Measurements from ENCODE around the gene BBIP1. TPM values are rescaled to one million over a fixed set of nuclear protein-coding genes. Genes with fewer than 3 reads are reported as not detected.

Gene BBIP1
- total and polyA plus RNA-seq, 10 of the 15 experiments (the other 5 are each of a cell fraction or from before 2014, with no cell fraction given), result 13.8 to 40.8 (median 31.3) TPM

GRCh38 chr10:110957606-110958005, 38.6 kb upstream of the BBIP1 start:
- Histone ChIP-seq H3K4me1 (ENCODE audit: control insufficient read depth, insufficient read depth, low read length) (peaks cover 3% of the 10 kb centered on the region; the same call in 1 of the 2 replicates), H4K20me1 (ENCODE audit: control insufficient read depth, insufficient read depth) (no peaks in the 10 kb centered on the region), H3K79me2 (ENCODE audit: control insufficient read depth, insufficient read depth, low read length) (peaks cover 75% of the 10 kb centered on the region), H3K9ac (ENCODE audit: control insufficient read depth, insufficient read depth, low read length) (no peak overlapping the region), H3K27me3 (replicated peaks in 1 of 2; ENCODE audit: control insufficient read depth in 2 of 2, insufficient read depth in 2 of 2, low read length in 1 of 2) (no peaks in the 10 kb centered on the region), H3K4me2 (ENCODE audit: control insufficient read depth, insufficient read depth) (no peak overlapping the region), H3K9me3 (replicated peaks; ENCODE audit: control insufficient read depth, insufficient read depth, low read length) (no peaks in the 10 kb centered on the region; the same call in 1 of the 3 replicates), H3K4me3 (no peak overlapping the region), H2AFZ (ENCODE audit: control insufficient read depth, low read depth, low read length) (no peak overlapping the region), H3K27ac (ENCODE audit: control insufficient read depth, insufficient read depth) (no peak overlapping the region), H3K36me3 (ENCODE audit: control insufficient read depth in 2 of 2, insufficient read depth in 2 of 2, low read length in 1 of 2) (no peaks in the 10 kb centered on the region; a peak in 2 of 4 replicates)
- SMC1A ChIA-PET (ENCODE audit: uncharacterized antibody, unreplicated experiment), result interaction anchor here (0.6 to 1.9 kb wide), 4 partner anchors 13 to 149 kb away, joined by 3 to 8 read pairs (median 4); no protein-coding TSS in a partner anchor
- POLR2A ChIA-PET, result interaction anchor here (0.6 kb wide), 1 partner anchor 82 kb away, joined by 4 read pairs; no protein-coding TSS in a partner anchor
- DNase-seq (ENCODE audit: low read depth, low spot score), result no peak
- RAD21 ChIA-PET (ENCODE audit: unreplicated experiment), result interaction anchor here (0.9 to 1.7 kb wide), 2 partner anchors 21 to 38 kb away, joined by 3 to 5 read pairs; partner anchors contain the start of genes BBIP1 and SHOC2
- no peak for TF ChIP-seq DPF2 (IDR thresholded peaks at IDR 0.05)
- no peak for FAIRE-seq
- no TSS peak for BruUV-seq (replicated peaks)
- intact Hi-C loops (cut with micrococcal nuclease; ENCODE audit: unreplicated experiment) (no loop called here), in situ Hi-C loops (cut with MboI) (no loop called here)
- no peak for ATAC-seq
- 97% methylated on average over 1 of the region's 1 CpG for WGBS (ENCODE audit: insufficient coverage, insufficient replicate concordance, low lambda C conversion rate, missing lambda C conversion rate)
- CTCF ChIA-PET, result interaction anchor here (1.4 kb wide), 2 partner anchors 22 to 44 kb away, joined by 3 to 4 read pairs; no protein-coding TSS in a partner anchor

DNA sequence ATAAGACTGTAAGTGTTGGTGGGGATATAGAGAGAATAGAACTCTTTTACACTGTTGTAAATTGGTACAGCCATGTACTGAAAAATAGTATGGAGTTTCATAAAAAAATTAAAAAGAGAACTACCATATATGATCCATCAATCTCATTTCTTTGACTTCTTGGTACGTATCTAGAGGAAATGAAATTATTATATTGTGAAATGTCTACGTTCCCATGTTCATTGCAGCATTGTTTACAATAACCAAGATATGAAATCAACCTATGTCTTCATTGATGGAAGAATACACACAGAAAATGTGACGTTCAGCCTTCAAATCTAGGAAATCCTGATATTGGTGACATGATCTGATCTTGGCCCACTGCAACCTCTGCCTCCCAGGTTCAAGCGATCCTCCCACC, 32.4 kb upstream of the BBIP1 start:
- no peak overlapping the region for H3K4me3 ChIP-seq
- WGBS (ENCODE audit: insufficient coverage, insufficient replicate concordance, low lambda C conversion rate, missing lambda C conversion rate), result 98% methylated on average over 4 of the region's 4 CpGs
- no peak overlapping the region for H3K9ac ChIP-seq (ENCODE audit: control insufficient read depth, insufficient read depth, low read length)
- BruUV-seq (replicated peaks), result no TSS peak
- ATAC-seq (no peak), FAIRE-seq (no peak), DNase-seq (ENCODE audit: low read depth, low spot score) (no peak)
- H4K20me1 ChIP-seq (ENCODE audit: control insufficient read depth, insufficient read depth), result no peaks in the 10 kb centered on the region
- H3K4me2 ChIP-seq (ENCODE audit: control insufficient read depth, insufficient read depth), result no peak overlapping the region
- no peak overlapping the region for H2AFZ ChIP-seq (ENCODE audit: control insufficient read depth, low read depth, low read length)
- peaks cover 0 to 2% of the 10 kb centered on the region in 2 experiments; a peak in 3 of 4 replicates for H3K36me3 ChIP-seq (ENCODE audit: control insufficient read depth in 2 of 2, insufficient read depth in 2 of 2, low read length in 1 of 2)
- intact Hi-C loops (cut with micrococcal nuclease; ENCODE audit: unreplicated experiment) (no loop called here), in situ Hi-C loops (cut with MboI) (no loop called here)
- peaks cover 63% of the 10 kb centered on the region for H3K79me2 ChIP-seq (ENCODE audit: control insufficient read depth, insufficient read depth, low read length)
- SMC1A ChIA-PET (ENCODE audit: uncharacterized antibody, unreplicated experiment), result no interaction called here
- no peaks in the 10 kb centered on the region for H3K4me1 ChIP-seq (ENCODE audit: control insufficient read depth, insufficient read depth, low read length)
- RAD21 ChIA-PET (ENCODE audit: unreplicated experiment), result no interaction called here
- CTCF ChIA-PET, result no interaction called here
- TF ChIP-seq TAF1 (IDR thresholded peaks at IDR 0.05; ENCODE audit: borderline replicate concordance, low read depth, low read length) (no peak), ZBTB40 (IDR thresholded peaks at IDR 0.05; ENCODE audit: borderline replicate concordance) (no peak), HCFC1 (IDR thresholded peaks at IDR 0.05; ENCODE audit: low read length) (no peak), PAX8 (IDR thresholded peaks at IDR 0.05) (no peak), SMC3 (IDR thresholded peaks at IDR 0.05; ENCODE audit: borderline replicate concordance, low read length) (no peak)
- TF ChIP-seq, protein P1, sequence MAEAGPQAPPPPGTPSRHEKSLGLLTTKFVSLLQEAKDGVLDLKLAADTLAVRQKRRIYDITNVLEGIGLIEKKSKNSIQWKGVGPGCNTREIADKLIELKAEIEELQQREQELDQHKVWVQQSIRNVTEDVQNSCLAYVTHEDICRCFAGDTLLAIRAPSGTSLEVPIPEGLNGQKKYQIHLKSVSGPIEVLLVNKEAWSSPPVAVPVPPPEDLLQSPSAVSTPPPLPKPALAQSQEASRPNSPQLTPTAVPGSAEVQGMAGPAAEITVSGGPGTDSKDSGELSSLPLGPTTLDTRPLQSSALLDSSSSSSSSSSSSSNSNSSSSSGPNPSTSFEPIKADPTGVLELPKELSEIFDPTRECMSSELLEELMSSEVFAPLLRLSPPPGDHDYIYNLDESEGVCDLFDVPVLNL (IDR thresholded peaks at IDR 0.05; ENCODE audit: low read depth, low read length), result no peak
- TF ChIP-seq, protein P2, sequence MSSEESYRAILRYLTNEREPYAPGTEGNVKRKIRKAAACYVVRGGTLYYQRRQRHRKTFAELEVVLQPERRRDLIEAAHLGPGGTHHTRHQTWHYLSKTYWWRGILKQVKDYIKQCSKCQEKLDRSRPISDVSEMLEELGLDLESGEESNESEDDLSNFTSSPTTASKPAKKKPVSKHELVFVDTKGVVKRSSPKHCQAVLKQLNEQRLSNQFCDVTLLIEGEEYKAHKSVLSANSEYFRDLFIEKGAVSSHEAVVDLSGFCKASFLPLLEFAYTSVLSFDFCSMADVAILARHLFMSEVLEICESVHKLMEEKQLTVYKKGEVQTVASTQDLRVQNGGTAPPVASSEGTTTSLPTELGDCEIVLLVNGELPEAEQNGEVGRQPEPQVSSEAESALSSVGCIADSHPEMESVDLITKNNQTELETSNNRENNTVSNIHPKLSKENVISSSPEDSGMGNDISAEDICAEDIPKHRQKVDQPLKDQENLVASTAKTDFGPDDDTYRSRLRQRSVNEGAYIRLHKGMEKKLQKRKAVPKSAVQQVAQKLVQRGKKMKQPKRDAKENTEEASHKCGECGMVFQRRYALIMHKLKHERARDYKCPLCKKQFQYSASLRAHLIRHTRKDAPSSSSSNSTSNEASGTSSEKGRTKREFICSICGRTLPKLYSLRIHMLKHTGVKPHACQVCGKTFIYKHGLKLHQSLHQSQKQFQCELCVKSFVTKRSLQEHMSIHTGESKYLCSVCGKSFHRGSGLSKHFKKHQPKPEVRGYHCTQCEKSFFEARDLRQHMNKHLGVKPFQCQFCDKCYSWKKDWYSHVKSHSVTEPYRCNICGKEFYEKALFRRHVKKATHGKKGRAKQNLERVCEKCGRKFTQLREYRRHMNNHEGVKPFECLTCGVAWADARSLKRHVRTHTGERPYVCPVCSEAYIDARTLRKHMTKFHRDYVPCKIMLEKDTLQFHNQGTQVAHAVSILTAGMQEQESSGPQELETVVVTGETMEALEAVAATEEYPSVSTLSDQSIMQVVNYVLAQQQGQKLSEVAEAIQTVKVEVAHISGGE (CRISPR knock-in tag; IDR thresholded peaks at IDR 0.05), result no peak
- H3K27me3 ChIP-seq (replicated peaks in 1 of 2; ENCODE audit: control insufficient read depth in 2 of 2, insufficient read depth in 2 of 2, low read length in 1 of 2), result no peaks in the 10 kb centered on the region
- POLR2A ChIA-PET, result no interaction called here
- no peak overlapping the region for H3K27ac ChIP-seq (ENCODE audit: control insufficient read depth, insufficient read depth)
- H3K9me3 ChIP-seq (replicated peaks; ENCODE audit: control insufficient read depth, insufficient read depth, low read length), result peaks cover 13% of the 10 kb centered on the region

Data from GM12878 (cell line).